Parathyroid adenoma (tissue), 2 donors: ENCODE results near the gene GABPB1.

Experiments
- H2AFZ ChIP-seq: fragments of 300-600 bp; sonication (generic); one replicate; pipeline ENCODE4 v1.7.0; 2017; ENCODE audit warnings: antibody characterized with exemption, mild to moderate bottlenecking
- H3K27ac ChIP-seq: fragments of 300-600 bp; sonication (generic); one replicate; pipeline ENCODE4 v1.7.0; 2017
- H3K27me3 ChIP-seq: fragments of 300-600 bp; sonication (generic); one replicate; pipeline ENCODE4 v1.7.0; 2017; ENCODE audit warnings: low read length; ENCODE audit not compliant: control insufficient read depth, insufficient read depth
- H3K36me3 ChIP-seq: fragments of 300-600 bp; sonication (generic); one replicate; pipeline ENCODE4 v1.7.0; 2017; ENCODE audit warnings: low read length; ENCODE audit not compliant: control insufficient read depth, insufficient read depth
- H3K4me1 ChIP-seq: fragments of 300-600 bp; sonication (generic); one replicate; pipeline ENCODE4 v1.7.0; 2017; ENCODE audit warnings: control low read depth
- H3K4me2 ChIP-seq: fragments of 300-600 bp; sonication (generic); one replicate; pipeline ENCODE4 v1.7.0; 2017; ENCODE audit warnings: low read length
- H3K4me3 ChIP-seq: fragments of 300-600 bp; sonication (generic); one replicate; pipeline ENCODE4 v1.7.0; 2017; ENCODE audit warnings: low read depth, low read length
- H3K79me2 ChIP-seq: fragments of 300-600 bp; sonication (generic); one replicate; pipeline ENCODE4 v1.7.0; 2017; ENCODE audit warnings: control low read depth
- H3K9ac ChIP-seq: fragments of 300-600 bp; sonication (generic); one replicate; pipeline ENCODE4 v1.7.0; 2017; ENCODE audit warnings: mild to moderate bottlenecking
- H3K9me3 ChIP-seq: fragments of 300-600 bp; sonication (generic); one replicate; pipeline ENCODE4 v1.7.0; 2017; ENCODE audit warnings: low read length; ENCODE audit not compliant: control insufficient read depth
- CTCF ChIP-seq: fragments of 300-600 bp; sonication (generic); IDR thresholded peaks from one replicate; pipeline ENCODE4 v1.7.0; 2017; ENCODE audit warnings: antibody characterized with exemption, mild to moderate bottlenecking
- donor health status: primary hyperparathyroidism.

Gene GABPB1

GRCh38 chr15:50307799-50308198 is 47.2 kb downstream of the GABPB1 start:
- H3K27me3 ChIP-seq: no peaks in the 10 kb centered on the region
- H3K4me1 ChIP-seq: no peaks in the 10 kb centered on the region
- H3K4me2 ChIP-seq: no peak overlapping the region
- TF ChIP-seq CTCF: no peak
- H2AFZ ChIP-seq: no peak overlapping the region
- H3K36me3 ChIP-seq: no peaks in the 10 kb centered on the region
- H3K27ac ChIP-seq: no peak overlapping the region
- H3K9ac ChIP-seq: no peak overlapping the region
- H3K4me3 ChIP-seq: no peak overlapping the region
- H3K79me2 ChIP-seq: no peaks in the 10 kb centered on the region
- H3K9me3 ChIP-seq: no peaks in the 10 kb centered on the region

GRCh38 chr15:50304836-50305235 is 50.2 kb downstream of the GABPB1 start:
- Histone ChIP-seq H3K27me3 (no peaks in the 10 kb centered on the region), H3K9me3 (no peaks in the 10 kb centered on the region), H3K27ac (no peak overlapping the region), H3K9ac (no peak overlapping the region), H3K4me1 (no peaks in the 10 kb centered on the region), H3K36me3 (no peaks in the 10 kb centered on the region), H3K4me2 (no peak overlapping the region), H3K79me2 (no peaks in the 10 kb centered on the region), H3K4me3 (no peak overlapping the region), H2AFZ (no peak overlapping the region)
- TF ChIP-seq CTCF: no peak

GRCh38 chr15:50302581-50302980 is 52.4 kb downstream of the GABPB1 start:
- TF ChIP-seq CTCF: no peak
- H3K36me3 ChIP-seq: no peaks in the 10 kb centered on the region

GRCh38 chr15:50298340-50298739 is 56.7 kb downstream of the GABPB1 start:
- no peak overlapping the region for H2AFZ ChIP-seq
- no peaks in the 10 kb centered on the region for H3K79me2 ChIP-seq
- no peaks in the 10 kb centered on the region for H3K27me3 ChIP-seq
- TF ChIP-seq CTCF: no peak
- H3K27ac ChIP-seq: no peak overlapping the region
- H3K36me3 ChIP-seq: no peaks in the 10 kb centered on the region
- no peak overlapping the region for H3K9ac ChIP-seq
- H3K4me1 ChIP-seq: no peaks in the 10 kb centered on the region
- H3K4me3 ChIP-seq: no peak overlapping the region
- H3K4me2 ChIP-seq: no peak overlapping the region
- no peaks in the 10 kb centered on the region for H3K9me3 ChIP-seq

More at GRCh38 chr15:50302581-50302980, 52.4 kb downstream of the GABPB1 start:
- Histone ChIP-seq H3K4me2 (no peak overlapping the region), H3K27ac (no peak overlapping the region), H3K4me3 (no peak overlapping the region), H2AFZ (no peak overlapping the region), H3K4me1 (no peaks in the 10 kb centered on the region), H3K9me3 (no peaks in the 10 kb centered on the region), H3K9ac (no peak overlapping the region), H3K27me3 (no peaks in the 10 kb centered on the region), H3K79me2 (no peaks in the 10 kb centered on the region)

GRCh38 chr15:50295966-50296365 is 59.0 kb downstream of the GABPB1 start:
- no peak for TF ChIP-seq CTCF
- H3K9me3 ChIP-seq: no peaks in the 10 kb centered on the region
- no peak overlapping the region for H2AFZ ChIP-seq
- no peak overlapping the region for H3K27ac ChIP-seq
- no peak overlapping the region for H3K4me2 ChIP-seq
- no peaks in the 10 kb centered on the region for H3K4me1 ChIP-seq
- H3K36me3 ChIP-seq: no peaks in the 10 kb centered on the region
- no peaks in the 10 kb centered on the region for H3K27me3 ChIP-seq
- H3K79me2 ChIP-seq: no peaks in the 10 kb centered on the region
- H3K4me3 ChIP-seq: no peak overlapping the region
- no peak overlapping the region for H3K9ac ChIP-seq
